ENCODE measurements around the gene BATF.

DNA sequence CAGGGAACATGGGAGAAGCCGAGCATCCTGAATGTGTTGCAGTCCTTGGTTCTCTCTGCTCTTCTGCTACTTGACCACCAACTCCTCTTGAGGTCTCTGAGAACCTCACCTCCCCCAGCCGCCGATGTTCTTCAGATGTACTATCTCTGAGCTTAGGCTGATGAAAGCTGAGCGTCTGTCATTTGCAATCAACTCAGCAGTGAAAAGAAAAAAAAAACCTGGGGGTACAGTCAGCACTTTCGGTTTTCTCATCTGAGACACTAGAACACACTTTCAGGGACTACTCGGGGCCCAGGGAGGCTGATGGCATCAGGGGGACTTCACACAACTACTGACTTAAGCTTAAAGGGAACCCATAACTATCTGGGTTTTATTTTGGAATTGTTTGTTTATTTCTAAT is 46.5 kb downstream of the BATF start:
- no peak for TF ChIP-seq TAF1 (IDR thresholded peaks at IDR 0.05; ENCODE audit: low read depth)
- no peak for TF ChIP-seq EP300 (IDR thresholded peaks at IDR 0.05; ENCODE audit: borderline replicate concordance)
- no peak for TF ChIP-seq RAD21 (IDR thresholded peaks at IDR 0.05; ENCODE audit: low read depth)
- TF ChIP-seq, protein P1, sequence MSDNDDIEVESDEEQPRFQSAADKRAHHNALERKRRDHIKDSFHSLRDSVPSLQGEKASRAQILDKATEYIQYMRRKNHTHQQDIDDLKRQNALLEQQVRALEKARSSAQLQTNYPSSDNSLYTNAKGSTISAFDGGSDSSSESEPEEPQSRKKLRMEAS (IDR thresholded peaks at IDR 0.05) = no peak
- no peak for TF ChIP-seq ZBTB7A (IDR thresholded peaks at IDR 0.05; ENCODE audit: low read depth)

All from Ishikawa (cell line).